Measurements from ENCODE around the gene CFAP74.

CFAP74 gene

DNA sequence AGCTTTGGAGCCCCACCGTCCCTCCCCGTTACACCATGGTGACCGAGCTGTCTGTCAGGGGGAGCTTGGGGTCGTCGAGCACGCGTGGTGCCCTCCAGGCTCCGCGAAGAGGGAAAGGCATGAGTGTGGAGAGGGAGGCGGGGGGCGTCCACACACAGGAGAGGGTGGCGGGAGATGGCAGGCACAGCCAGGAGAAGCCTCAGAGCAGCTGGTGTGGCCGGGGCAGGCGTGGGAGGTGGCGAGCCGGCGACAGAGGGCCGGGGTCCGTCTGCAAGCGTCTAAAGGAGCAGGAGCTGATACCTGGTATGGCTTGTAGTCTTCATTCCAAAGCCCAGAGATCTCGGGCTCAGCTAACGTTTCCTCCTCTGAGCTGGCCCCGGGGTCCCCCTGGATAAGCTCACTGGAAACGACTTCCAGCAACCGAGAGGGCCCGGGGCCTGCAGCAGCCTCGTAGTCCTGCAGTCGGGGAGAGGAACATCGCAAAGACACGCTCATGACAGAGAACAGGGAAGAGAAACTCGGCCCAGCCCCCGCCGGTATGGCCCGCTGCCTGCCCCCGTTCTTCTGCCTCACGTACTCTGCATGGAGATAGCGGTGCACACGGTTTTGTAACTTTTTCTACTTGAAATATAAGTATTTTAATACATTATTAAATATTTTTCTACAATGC is 37.4 kb downstream of the CFAP74 start:
- H3K4me1 ChIP-seq (ENCODE audit: insufficient read depth, low read length, poor library complexity, severe bottlenecking): no peaks in the 10 kb centered on the region

DNA sequence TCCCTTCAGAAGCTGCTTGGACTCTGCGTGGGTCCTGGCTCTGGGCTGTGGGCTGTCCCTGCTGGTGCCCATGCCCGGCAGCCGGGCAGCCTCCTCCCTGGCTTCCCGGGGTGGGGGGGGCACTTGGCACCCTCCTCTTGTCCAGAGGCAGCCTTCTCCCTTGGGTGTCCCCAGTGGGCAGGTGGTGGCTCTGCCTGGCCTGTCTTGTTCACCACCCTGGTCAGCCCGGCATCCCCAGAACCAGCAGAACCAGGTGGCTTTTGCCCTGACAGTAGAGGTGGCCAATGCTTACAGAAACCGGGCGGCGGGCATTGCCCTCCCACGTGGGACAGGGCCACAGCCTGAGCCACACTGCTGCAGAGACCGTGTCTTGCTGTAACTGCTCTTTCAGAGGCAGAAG is 38.0 kb downstream of the CFAP74 start:
- no peaks in the 10 kb centered on the region for H3K9me2 ChIP-seq (replicated peaks; ENCODE audit: low read depth, low read length)
- H3K27me3 ChIP-seq (ENCODE audit: insufficient read depth, low read length, poor library complexity, severe bottlenecking): no peaks in the 10 kb centered on the region
- no peaks in the 10 kb centered on the region for H4K20me1 ChIP-seq (ENCODE audit: insufficient read depth, low read length, poor library complexity, severe bottlenecking)
- no peak overlapping the region for H2AFZ ChIP-seq (ENCODE audit: low read length)
- H3K4me2 ChIP-seq (ENCODE audit: low read depth, low read length, poor library complexity, severe bottlenecking): no peak overlapping the region
- H3K9ac ChIP-seq (ENCODE audit: low read depth, low read length, poor library complexity, severe bottlenecking): no peak overlapping the region
- TF ChIP-seq, protein P1, sequence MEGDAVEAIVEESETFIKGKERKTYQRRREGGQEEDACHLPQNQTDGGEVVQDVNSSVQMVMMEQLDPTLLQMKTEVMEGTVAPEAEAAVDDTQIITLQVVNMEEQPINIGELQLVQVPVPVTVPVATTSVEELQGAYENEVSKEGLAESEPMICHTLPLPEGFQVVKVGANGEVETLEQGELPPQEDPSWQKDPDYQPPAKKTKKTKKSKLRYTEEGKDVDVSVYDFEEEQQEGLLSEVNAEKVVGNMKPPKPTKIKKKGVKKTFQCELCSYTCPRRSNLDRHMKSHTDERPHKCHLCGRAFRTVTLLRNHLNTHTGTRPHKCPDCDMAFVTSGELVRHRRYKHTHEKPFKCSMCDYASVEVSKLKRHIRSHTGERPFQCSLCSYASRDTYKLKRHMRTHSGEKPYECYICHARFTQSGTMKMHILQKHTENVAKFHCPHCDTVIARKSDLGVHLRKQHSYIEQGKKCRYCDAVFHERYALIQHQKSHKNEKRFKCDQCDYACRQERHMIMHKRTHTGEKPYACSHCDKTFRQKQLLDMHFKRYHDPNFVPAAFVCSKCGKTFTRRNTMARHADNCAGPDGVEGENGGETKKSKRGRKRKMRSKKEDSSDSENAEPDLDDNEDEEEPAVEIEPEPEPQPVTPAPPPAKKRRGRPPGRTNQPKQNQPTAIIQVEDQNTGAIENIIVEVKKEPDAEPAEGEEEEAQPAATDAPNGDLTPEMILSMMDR (conservative IDR thresholded peaks at IDR 0.05; ENCODE audit: low read length): no peak
- no peak for TF ChIP-seq EZH2phosphoT487 (IDR thresholded peaks at IDR 0.05; ENCODE audit: borderline replicate concordance)
- H3K79me2 ChIP-seq (ENCODE audit: insufficient read depth, low read length): no peaks in the 10 kb centered on the region
- H3K4me1 ChIP-seq (ENCODE audit: insufficient read depth, low read length, poor library complexity, severe bottlenecking): no peaks in the 10 kb centered on the region
- H3F3A ChIP-seq (ENCODE audit: low read depth): no peaks in the 10 kb centered on the region
- H3K4me3 ChIP-seq (ENCODE audit: low read length, poor library complexity, severe bottlenecking): no peak overlapping the region
- no peaks in the 10 kb centered on the region for H3K36me3 ChIP-seq (ENCODE audit: insufficient read depth, low read length)
- no peaks in the 10 kb centered on the region; the same call in 1 of the 2 replicates for H3K9me3 ChIP-seq (ENCODE audit: insufficient read depth, low read depth, low read length)

More for the DNA sequence above, 37.4 kb downstream of the CFAP74 start:
- no peak overlapping the region for H3K4me2 ChIP-seq (ENCODE audit: low read depth, low read length, poor library complexity, severe bottlenecking)
- TF ChIP-seq, protein P1 (conservative IDR thresholded peaks at IDR 0.05; ENCODE audit: low read length): no peak
- no peak for TF ChIP-seq EZH2phosphoT487 (IDR thresholded peaks at IDR 0.05; ENCODE audit: borderline replicate concordance)
- no peak overlapping the region for H2AFZ ChIP-seq (ENCODE audit: low read length)
- no peaks in the 10 kb centered on the region for H3F3A ChIP-seq (ENCODE audit: low read depth)
- H3K79me2 ChIP-seq (ENCODE audit: insufficient read depth, low read length): no peaks in the 10 kb centered on the region
- no peaks in the 10 kb centered on the region for H3K9me2 ChIP-seq (replicated peaks; ENCODE audit: low read depth, low read length)
- H3K9ac ChIP-seq (ENCODE audit: low read depth, low read length, poor library complexity, severe bottlenecking): no peak overlapping the region
- H3K36me3 ChIP-seq (ENCODE audit: insufficient read depth, low read length): no peaks in the 10 kb centered on the region
- no peak overlapping the region for H3K4me3 ChIP-seq (ENCODE audit: low read length, poor library complexity, severe bottlenecking)
- no peaks in the 10 kb centered on the region for H3K27me3 ChIP-seq (ENCODE audit: insufficient read depth, low read length, poor library complexity, severe bottlenecking)
- peaks cover 6% of the 10 kb centered on the region; the same call in 1 of the 2 replicates for H3K9me3 ChIP-seq (ENCODE audit: insufficient read depth, low read depth, low read length)
- H4K20me1 ChIP-seq (ENCODE audit: insufficient read depth, low read length, poor library complexity, severe bottlenecking): no peaks in the 10 kb centered on the region

DNA sequence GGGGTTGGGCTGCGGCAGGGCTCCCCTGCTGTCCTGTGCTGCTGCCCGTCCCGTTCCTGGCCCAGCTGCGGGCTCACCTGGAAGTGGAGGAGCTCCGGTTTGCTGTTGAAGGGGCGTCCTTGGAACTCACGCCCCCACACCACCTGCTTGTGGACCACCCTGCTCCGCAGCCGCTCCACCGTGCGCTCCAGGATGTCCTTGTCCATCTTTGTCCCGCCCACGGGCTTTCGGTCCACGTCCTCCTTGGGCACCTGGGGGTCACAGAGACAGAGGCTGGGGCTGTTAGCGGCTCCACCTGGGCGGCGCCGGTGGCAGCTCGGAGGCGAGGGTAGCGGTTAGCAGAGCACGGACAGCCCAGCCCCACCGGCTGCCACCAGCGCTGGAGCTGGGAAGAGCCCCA is 38.8 kb downstream of the CFAP74 start:
- no peak overlapping the region for H3K9ac ChIP-seq (ENCODE audit: low read depth, low read length, poor library complexity, severe bottlenecking)
- no peak overlapping the region for H3K4me2 ChIP-seq (ENCODE audit: low read depth, low read length, poor library complexity, severe bottlenecking)
- no peaks in the 10 kb centered on the region for H3K9me2 ChIP-seq (replicated peaks; ENCODE audit: low read depth, low read length)
- no peaks in the 10 kb centered on the region for H3K27me3 ChIP-seq (ENCODE audit: insufficient read depth, low read length, poor library complexity, severe bottlenecking)
- TF ChIP-seq EZH2phosphoT487 (IDR thresholded peaks at IDR 0.05; ENCODE audit: borderline replicate concordance): no peak
- TF ChIP-seq, protein P1 (conservative IDR thresholded peaks at IDR 0.05; ENCODE audit: low read length): no peak
- H3F3A ChIP-seq (ENCODE audit: low read depth): no peaks in the 10 kb centered on the region
- H3K79me2 ChIP-seq (ENCODE audit: insufficient read depth, low read length): no peaks in the 10 kb centered on the region
- H3K36me3 ChIP-seq (ENCODE audit: insufficient read depth, low read length): no peaks in the 10 kb centered on the region
- no peak overlapping the region for H3K4me3 ChIP-seq (ENCODE audit: low read length, poor library complexity, severe bottlenecking)
- no peaks in the 10 kb centered on the region for H4K20me1 ChIP-seq (ENCODE audit: insufficient read depth, low read length, poor library complexity, severe bottlenecking)
- peaks cover 4% of the 10 kb centered on the region for H3K4me1 ChIP-seq (ENCODE audit: insufficient read depth, low read length, poor library complexity, severe bottlenecking)
- H3K9me3 ChIP-seq (ENCODE audit: insufficient read depth, low read depth, low read length): no peaks in the 10 kb centered on the region
- H2AFZ ChIP-seq (ENCODE audit: low read length): no peak overlapping the region
